Cortex of kidney (tissue), 1 donor: ENCODE measurements around the gene C4BPA.

Experiments
- DNase-seq: peaks from one replicate; lab custom pipeline; 2025; lab: John Stamatoyannopoulos, UW

The C4BPA gene

GRCh38 chr1:207191061-207191460 is 87.0 kb downstream of the C4BPA start:
- no peak for DNase-seq

- no peak for DNase-seq
These were observed 87.7 kb downstream of the C4BPA start for GRCh38 chr1:207191776-207192175.

GRCh38 chr1:207194197-207194596 is 90.2 kb downstream of the C4BPA start:
- no peak for DNase-seq
